NCI-H2196 (cell line): ENCODE data around the gene ABCC9.

Experiments used
- DNase-seq: peaks from one replicate; lab custom pipeline; 2025; ENCODE audit not compliant: unreplicated experiment; lab: John Stamatoyannopoulos, UW

The ABCC9 gene

DNA sequence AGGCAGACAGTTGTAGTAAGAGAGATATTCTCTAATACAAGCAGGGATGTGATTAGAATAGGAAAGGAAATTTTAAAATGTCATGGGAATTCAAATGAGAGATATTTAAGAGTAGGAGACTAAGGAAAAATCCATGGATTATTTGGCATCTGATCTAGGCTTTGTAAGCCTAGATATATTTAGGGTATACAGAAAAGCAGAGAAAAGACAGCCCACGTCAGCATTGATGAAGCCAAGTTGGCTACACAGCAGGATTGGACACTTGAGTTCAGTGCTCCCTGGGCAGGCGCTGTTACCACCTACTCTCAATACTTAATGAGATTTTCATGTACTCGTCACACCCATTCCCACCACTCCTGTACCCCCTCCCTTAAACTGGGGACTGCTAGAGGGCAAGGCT, 165.1 kb downstream of the ABCC9 start:
- DNase-seq, result no peak

DNA sequence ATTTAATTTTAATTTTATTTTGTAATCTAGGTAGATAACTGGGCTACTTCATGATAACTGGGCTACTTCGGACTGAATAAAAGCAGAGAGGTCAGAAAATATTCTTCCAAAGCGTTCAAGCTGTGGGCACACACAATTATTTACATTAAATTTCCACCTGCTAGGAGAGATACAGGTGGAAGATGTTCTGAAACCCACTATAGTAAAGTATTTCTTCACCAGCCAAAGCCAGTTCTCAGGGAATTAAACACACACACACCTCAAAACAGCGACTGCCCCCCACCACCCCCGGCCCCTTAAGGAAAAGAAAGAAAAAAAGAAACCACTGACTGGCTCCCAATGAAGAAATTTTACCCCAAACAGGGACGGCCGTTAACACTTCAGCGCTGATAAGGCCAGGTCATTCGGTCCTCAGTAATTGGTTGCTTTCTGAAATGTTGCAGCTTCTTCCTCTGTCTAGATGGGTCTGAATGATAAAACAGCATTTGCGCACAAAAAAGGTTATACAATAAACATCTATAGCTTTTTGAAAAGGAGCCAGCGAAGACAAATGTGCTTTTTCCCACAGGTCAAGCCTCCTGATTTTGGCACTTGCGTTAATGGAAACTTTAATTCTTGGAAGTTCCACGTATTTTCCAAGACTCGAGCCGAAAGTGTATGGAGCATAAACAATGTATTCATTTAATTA, 165.9 kb downstream of the ABCC9 start:
- no peak for DNase-seq

DNA sequence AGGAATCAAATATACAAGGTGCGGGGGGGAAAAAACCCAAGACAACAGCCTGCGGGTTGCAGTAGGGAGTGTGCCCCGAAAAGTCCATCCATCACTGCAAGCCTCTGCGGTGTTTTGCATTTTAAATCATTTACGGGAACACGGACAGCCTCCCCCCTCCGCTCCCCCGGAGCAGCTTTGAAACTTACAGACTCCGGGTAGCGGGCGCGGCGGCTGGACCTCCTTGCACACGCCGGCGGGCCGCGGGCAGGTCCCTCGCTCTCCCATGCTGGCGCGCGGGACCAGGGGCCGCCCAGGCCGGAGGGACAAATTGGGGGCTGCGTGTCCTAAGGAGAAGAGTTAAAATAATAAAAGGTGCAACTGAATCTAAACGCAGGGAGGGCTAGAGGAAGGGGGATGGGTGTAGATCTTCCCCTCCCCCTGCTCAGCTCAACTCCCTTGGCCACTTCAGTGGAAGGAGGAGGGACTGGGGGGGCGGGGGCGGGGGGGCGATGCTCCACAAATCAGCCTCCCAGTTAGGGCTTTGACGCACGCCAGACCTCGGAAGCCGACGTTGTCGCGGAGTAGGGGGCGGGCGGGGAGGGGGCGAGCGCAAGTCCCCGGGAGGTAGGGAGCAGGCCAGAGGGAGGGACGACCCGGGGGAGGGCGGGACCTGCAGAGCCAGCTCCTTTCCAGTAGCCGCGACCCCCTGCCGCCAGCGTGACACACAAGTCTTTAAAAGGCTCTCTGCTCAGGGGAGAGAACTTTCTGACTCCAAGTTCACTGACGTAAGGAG, 166.7 kb downstream of the ABCC9 start, which contains the start of gene KCNJ8:
Gene KCNJ8 (minus strand): TSS at position 349 of the 775 bp plus-strand sequence. CDS start 1,090 bp downstream, outside the sequence.
- DNase-seq, result no peak

DNA sequence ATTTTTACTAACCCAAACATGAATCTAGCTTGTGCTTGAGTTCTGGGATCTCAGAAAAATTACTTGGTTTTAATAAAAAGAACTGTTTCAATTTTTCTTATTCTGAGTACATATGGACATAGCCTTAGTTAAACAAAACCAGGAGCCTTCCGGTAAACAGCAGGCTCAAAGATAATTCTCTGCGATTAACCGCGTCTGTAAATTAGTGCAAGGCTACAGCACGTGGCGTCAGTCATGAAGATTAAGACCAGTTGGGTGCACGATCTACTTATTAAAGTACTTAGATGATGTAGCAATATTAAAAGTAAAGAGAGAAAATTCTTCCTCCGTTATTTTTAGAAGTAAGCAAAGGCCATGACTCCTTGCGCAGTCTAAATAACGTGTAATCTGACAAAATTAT, 167.4 kb downstream of the ABCC9 start:
- no peak for DNase-seq

DNA sequence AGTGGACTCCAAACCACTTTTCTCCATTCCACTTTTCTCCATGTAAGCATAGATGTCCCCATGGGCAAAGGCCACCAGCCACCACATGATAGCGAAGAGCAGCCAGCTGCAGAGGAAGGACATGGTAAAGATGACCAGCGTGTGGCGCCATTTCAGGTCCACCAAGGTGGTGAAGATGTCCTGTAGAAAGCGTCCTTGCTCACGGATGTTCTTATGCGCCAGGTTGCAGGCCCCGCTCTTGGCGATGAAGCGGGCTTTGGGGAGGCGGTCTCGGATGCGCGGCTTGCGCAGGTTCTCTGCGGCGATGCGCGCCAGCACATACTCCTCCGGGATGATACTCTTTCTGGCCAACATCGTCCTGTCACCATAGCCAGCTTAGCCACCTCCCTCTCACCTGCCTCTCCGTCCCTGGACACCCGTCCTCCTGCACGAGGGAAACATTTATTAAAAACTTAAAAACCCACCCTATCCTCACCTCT, 167.9 kb downstream of the ABCC9 start:
- no peak for DNase-seq

DNA sequence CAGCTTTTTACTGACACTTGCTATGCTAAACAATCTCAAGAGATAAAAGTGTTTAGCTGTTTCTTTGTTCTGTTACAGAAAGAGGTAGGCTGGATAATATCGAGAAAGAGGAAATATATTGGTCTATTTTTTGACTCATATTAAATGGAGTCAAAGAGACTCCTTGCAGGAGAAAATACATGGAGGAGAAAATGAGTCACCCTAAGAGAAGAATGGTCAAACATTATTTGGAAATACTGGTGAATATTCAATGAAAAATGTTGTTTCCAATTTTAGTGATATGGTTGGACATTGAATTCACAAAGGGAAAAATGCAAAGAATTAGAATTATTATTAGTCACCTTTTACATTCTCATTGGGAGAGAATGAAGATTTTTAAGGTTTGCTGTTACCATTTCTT, 169.9 kb downstream of the ABCC9 start:
- no peak for DNase-seq

DNA sequence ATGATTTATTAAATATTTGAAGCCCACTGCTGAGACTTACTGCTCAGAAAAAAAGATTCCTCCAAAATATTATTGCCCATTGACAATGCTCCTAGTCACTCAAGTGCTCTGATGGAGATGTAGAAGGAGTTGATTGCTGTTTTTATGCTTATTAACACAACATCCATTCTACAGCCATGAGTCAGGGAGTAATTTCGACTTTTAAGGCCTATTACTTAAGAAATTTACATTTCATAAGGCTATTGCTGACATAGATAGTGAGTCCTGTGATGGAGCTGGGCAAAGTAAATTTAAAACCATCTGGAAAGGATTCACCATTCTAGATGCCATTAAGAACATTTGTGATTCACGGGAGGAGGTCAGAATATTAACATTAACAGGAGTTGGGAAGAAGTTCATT, 171.9 kb downstream of the ABCC9 start:
- no peak for DNase-seq

DNA sequence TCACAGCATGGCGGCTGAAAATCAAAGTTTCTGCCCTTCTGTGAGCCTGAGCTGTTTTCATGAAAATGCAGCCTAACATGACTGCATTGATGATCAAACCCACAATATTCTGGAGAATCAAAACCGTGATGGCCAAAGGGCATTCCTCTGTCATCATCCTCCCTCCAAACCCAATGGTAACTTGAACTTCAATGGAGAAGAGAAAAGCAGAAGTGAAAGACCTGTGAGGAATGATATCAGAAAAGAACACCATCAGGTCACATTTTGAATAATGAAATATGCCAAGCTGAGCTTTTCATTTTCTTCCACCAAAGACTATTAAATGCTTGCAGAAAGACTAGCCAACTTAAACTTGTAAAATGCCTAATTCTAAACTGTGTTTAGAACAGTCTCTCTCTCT, 174.8 kb downstream of the ABCC9 start:
- no peak for DNase-seq

DNA sequence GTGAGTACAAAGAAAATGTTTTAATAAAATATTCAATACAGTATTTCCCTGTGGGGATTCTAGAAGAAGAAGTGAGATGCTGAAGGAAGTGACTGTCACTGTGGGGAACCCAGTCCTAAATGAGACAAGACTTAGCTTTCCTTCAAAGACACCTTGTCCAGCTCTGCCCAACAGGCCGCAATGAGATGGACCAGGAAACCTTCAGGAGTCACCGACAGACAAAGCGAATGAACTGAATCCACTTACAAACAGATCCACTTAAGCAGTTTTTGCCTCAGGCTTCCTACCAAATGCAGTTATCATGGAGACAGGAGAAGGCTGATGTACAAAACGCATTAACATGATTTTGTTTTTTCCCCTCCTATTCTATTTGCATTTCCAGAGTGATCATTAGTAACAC, 176.3 kb downstream of the ABCC9 start:
- DNase-seq, result no peak

DNA sequence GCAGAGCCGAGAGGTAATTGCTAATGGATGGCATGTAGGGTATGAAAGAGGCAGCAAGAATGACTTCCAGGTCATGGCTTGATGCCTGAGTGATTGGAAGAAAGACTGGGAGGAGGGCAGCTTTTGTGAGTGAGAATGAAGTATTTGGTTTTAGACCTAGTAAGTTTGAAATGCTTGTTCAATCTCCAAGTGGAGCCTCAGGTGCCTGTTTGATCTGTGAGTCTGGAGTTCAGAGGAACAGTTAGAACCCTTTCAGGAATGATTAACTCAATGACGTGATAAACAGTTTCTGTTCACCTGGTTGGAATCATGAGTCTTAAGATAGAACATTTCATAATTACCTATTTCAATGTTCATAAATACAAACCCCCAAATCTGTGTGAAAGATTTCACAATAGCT, 177.2 kb downstream of the ABCC9 start:
- no peak for DNase-seq

DNA sequence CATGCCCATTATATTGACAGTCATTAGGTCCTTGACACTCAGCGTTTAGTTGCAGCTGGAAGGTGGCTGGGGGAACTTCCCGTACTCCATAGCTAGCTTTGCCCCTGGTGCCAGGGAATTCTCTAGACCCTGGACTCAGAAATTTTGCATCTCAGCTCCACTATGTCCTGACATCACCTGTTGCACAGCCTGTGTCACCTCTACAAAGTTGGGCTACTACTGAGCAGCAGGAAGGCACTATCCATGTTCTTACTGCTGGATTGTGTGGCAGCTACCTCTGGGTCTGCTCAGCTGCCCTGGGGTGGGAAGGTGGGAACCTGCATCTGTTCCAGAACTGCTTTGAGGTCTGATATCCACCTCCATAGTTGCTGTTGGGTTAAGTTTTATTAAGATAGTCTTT, 177.7 kb downstream of the ABCC9 start:
- no peak for DNase-seq

DNA sequence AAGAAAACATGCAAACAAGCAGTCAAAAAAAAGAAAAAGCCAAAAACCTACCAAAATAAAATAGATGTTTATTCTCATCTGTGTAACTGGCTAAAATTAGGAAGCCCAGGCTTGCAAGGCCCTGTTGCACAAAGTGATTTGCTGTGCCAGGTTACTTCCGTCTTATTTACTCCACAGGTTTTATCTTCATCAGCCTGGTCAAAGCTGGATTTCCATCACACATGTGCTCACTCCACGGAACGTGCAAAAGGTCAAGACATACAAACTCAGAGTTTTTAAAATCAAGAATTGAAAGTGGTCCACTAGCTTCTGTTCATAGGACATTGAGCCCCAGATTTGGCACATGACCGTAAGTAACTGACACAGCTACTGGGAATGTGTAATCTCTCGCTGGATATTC, 181.5 kb downstream of the ABCC9 start:
- DNase-seq, result no peak

DNA sequence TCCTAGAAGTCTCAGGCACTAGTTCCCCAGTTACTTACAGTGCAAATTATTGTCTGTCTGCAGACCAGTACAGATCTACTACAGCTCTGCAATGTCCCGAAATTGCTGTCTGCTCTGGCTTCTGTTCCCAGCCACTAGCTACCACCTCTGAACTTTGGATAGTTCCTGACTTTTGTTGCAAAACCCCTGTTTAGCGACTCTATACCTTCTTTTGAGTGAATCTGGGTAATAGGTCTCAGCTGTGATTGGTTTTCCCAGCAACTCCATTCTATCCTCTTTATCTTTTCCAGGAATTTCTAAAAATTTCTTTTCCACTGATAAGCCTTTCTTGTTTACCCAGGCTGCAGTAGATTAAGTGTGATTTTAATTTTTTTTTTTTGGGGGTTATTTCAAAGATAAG, 183.5 kb downstream of the ABCC9 start:
- DNase-seq, result no peak

DNA sequence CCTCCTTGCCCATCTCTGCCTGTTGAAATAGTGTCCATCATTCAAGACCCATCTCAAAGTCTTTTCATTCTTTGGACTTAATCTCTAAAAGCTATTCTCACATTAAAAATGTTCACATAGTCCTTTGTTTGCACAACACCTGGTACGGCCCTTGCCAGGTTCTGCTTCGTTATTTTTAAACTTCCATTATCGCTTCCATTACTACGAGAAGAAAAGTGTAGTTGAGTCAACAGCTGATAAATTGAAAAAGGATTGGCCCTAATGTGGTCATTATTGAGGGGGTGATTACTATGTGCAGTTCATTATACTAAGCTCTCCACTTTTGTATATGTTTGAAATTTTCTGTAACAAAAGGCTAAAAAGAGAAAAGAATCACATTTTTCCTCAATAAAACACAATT, 184.5 kb downstream of the ABCC9 start:
- DNase-seq, result no peak

DNA sequence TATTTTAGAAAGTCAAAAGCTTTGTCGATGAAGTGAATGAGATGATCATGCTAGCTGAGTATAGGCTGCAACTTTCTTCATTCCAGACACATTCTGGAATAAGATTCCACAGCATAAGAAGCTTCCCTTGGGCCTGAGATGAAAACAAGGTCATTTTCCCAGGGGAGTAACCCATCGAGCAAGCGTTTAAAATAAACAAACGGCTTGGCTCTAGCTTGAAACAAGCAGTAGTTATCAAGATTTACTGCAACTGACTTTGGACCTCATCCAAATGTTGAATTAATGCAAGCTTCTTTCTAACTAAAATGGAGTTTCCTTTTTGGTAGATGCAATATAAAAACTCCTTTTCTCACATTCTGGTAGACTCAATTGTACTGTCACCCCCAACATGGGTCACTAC, 189.7 kb downstream of the ABCC9 start:
- no peak for DNase-seq
